HepG2 (cell line): ENCODE data around the gene SEMA3B. TPM values are rescaled to one million over a fixed set of nuclear protein-coding genes. Genes with fewer than 3 reads are reported as not detected.

Source experiments
- BRF2 ChIP-seq: sonication (generic); formaldehyde crosslinking; IDR thresholded peaks from 2 replicates; pipeline ENCODE4 v1.8.1; 2022; ENCODE audit warnings: mild to moderate bottlenecking, missing genetic modification reagents
- CC2D1A ChIP-seq: sonication (generic); formaldehyde crosslinking; IDR thresholded peaks from 2 replicates; pipeline ENCODE4 v1.8.1; 2023; ENCODE audit warnings: mild to moderate bottlenecking, missing genetic modification reagents
- DPF2 ChIP-seq: sonication (generic); formaldehyde crosslinking; IDR thresholded peaks from 2 replicates; pipeline ENCODE4 v1.4.0; 2020; ENCODE audit warnings: mild to moderate bottlenecking, low read depth, missing genetic modification reagents, borderline replicate concordance
- ETV5 ChIP-seq: IDR thresholded peaks from 2 replicates; pipeline ENCODE4 v1.6.1; 2018; ENCODE audit warnings: missing biosample characterization, missing genetic modification reagents, inconsistent platforms, borderline replicate concordance
- MAZ ChIP-seq, 2 experiments: sonication (generic) in 1 of 2; formaldehyde crosslinking in 1 of 2; IDR thresholded peaks; 2 replicates each; pipeline versions ENCODE4 v1.5.0 to v1.6.1; 2012 to 2020; ENCODE audit warnings: low read depth in 2 of 2, mild to moderate bottlenecking in 2 of 2, borderline replicate concordance in 1 of 2, improper control_type of control experiment in 1 of 2, low read length in 1 of 2, missing genetic modification reagents in 1 of 2, moderate library complexity in 1 of 2
- PTBP1 ChIP-seq: fragments of 200-400 bp; formaldehyde crosslinking; IDR thresholded peaks from 2 replicates; pipeline ENCODE4 v1.6.1; 2018; ENCODE audit warnings: low read length, low read depth; ENCODE audit not compliant: poor library complexity, severe bottlenecking
- RARG ChIP-seq: sonication (generic); formaldehyde crosslinking; IDR thresholded peaks from 2 replicates; pipeline ENCODE4 v1.4.0; 2020; ENCODE audit warnings: low read depth, mild to moderate bottlenecking, missing genetic modification reagents
- SPEN ChIP-seq: sonication (generic); formaldehyde crosslinking; IDR thresholded peaks from 2 replicates; pipeline ENCODE4 v1.5.1; 2020; ENCODE audit warnings: low read depth, mild to moderate bottlenecking, missing genetic modification reagents
- STAT5B ChIP-seq: sonication (generic); formaldehyde crosslinking; IDR thresholded peaks from 2 replicates; pipeline ENCODE4 v1.4.0; 2020; ENCODE audit warnings: missing genetic modification reagents
- ZBTB43 ChIP-seq: sonication (generic); formaldehyde crosslinking; conservative IDR thresholded peaks from 2 replicates; pipeline ENCODE4 v1.4.0; 2020; ENCODE audit warnings: missing genetic modification reagents
- ZEB1 ChIP-seq: IDR thresholded peaks from 2 replicates; pipeline ENCODE4 v1.6.1; 2012; ENCODE audit warnings: mild to moderate bottlenecking, low read depth, inconsistent platforms; ENCODE audit not compliant: insufficient replicate concordance
- ZFP36L2 ChIP-seq: sonication (generic); formaldehyde crosslinking; IDR thresholded peaks from 2 replicates; pipeline ENCODE4 v1.4.0; 2020; ENCODE audit warnings: missing genetic modification reagents
- ZKSCAN5 ChIP-seq: sonication (generic); formaldehyde crosslinking; IDR thresholded peaks from 2 replicates; pipeline ENCODE4 v1.5.1; 2020; ENCODE audit warnings: mild to moderate bottlenecking, missing genetic modification reagents
- ZMYM4 ChIP-seq: sonication (generic); formaldehyde crosslinking; IDR thresholded peaks from 2 replicates; pipeline ENCODE4 v1.8.1; 2023; ENCODE audit warnings: mild to moderate bottlenecking, missing genetic modification reagents
- ZNF580 ChIP-seq: IDR thresholded peaks from 2 replicates; pipeline ENCODE4 v1.6.1; 2016; ENCODE audit warnings: low read depth, borderline replicate concordance
- polyA plus RNA-seq, 8 experiments: library from polyadenylated mRNA; depleted of rRNA in 3 of 8; stranded (reverse) in 7 of 8; unstranded in 1 of 8; fragments of >200 nt; fragmentation: Illumina TruSeq in 4 of 8; extraction: Trizol in 4 of 8; gene quantifications; 2 replicates each; pipeline versions ENCODE4 v1.2.1 to v1.2.3, GENCODE V29; 2011 to 2016; ENCODE audit warnings: low read depth in 4 of 8, missing spikeins in 1 of 8, mixed read lengths in 1 of 8; ENCODE audit not compliant: insufficient read depth in 1 of 8
- total RNA-seq, 5 experiments: library from RNA; depleted of rRNA; stranded (reverse); fragments of >200 nt; fragmentation: Illumina TruSeq; extraction: Trizol; gene quantifications; 2 replicates each; pipeline ENCODE4 v1.2.3, GENCODE V29; 2016; ENCODE audit warnings: low read depth in 1 of 5
- TF ChIP-seq, protein P1 (sequence below): sonication (generic); formaldehyde crosslinking; conservative IDR thresholded peaks from 2 replicates; pipeline ENCODE4 v1.4.0; 2020; ENCODE audit warnings: missing genetic modification reagents
- TF ChIP-seq, protein P2 (sequence below): sonication (generic); formaldehyde crosslinking; IDR thresholded peaks from 2 replicates; pipeline ENCODE4 v1.5.1; 2020; ENCODE audit warnings: missing genetic modification reagents, mild to moderate bottlenecking, borderline replicate concordance

The SEMA3B gene
- total and polyA plus RNA-seq, 2 of the 13 experiments (the other 11 are each of a cell fraction or from before 2014, with no cell fraction given), result 93.2 to 158 TPM

DNA sequence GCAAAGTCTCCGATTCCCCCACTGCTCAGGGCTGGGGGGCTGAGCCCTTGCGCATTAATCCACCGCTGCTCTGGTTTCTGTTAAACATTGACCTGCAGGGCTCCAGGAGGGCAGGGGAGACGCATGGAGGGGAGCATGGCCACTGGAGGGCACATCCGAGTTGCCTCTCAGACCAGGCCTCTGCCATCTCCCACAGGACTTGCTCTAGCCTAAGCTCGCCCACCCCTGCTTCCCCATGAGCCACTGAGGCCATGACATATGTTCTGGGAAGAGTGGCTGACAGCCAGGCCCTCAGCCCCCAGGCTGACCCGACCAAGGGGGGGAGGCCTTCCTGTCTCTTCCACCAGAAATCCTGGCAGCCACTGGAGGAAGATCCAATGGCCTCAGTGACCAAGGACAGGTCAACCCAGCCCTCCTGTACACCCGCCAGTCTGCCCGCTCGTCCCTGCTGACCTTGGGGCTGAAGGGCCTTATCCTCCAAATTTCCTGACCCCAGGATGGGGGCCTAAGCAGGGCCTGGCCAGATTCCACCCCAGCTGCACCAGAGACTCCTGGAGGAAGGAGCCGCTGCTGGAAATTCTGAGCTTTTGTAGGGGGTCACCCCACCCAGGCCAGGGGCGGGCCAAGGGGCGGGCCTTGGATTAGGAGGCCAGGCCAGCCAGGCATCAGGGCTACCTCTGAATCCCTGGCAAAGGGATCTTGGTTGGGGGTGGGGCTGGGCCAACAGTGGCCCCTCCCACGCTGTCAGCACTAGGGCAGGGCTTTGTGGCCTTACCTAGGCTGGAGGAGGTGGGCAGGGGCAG, 34.3 kb downstream of the SEMA3B start, which contains the start of gene HYAL1 (continued):
- TF ChIP-seq BRF2 (CRISPR knock-in tag) (peak; percentile 91; the same call in 1 of the 2 replicates), ZEB1 (no peak), MAZ (IDR thresholded peaks at IDR 0.05; ENCODE audit: borderline replicate concordance, low read depth, low read length) (peak; percentile 79), MAZ (CRISPR knock-in tag; IDR thresholded peaks at IDR 0.05; ENCODE audit: low read depth) (peak; percentile 88), ZMYM4 (CRISPR knock-in tag) (peak; percentile 53; the same call in 1 of the 2 replicates), DPF2 (CRISPR knock-in tag) (no peak), ZKSCAN5 (CRISPR knock-in tag) (no peak), RARG (CRISPR knock-in tag) (no peak), STAT5B (CRISPR knock-in tag) (no peak), PTBP1 (peak; percentile 68), ZBTB43 (CRISPR knock-in tag) (no peak), CC2D1A (CRISPR knock-in tag) (0 out of 2 replicates have a peak, but pooled peaks have one; percentile 82), SPEN (CRISPR knock-in tag) (no peak; the same call in none of the 2 replicates), ETV5 (CRISPR knock-in tag) (no peak; the same call in 1 of the 2 replicates), ZNF580 (CRISPR knock-in tag) (0 out of 2 replicates have a peak, but pooled peaks have one; percentile 12), ZFP36L2 (no peak)
- TF ChIP-seq, protein P1, sequence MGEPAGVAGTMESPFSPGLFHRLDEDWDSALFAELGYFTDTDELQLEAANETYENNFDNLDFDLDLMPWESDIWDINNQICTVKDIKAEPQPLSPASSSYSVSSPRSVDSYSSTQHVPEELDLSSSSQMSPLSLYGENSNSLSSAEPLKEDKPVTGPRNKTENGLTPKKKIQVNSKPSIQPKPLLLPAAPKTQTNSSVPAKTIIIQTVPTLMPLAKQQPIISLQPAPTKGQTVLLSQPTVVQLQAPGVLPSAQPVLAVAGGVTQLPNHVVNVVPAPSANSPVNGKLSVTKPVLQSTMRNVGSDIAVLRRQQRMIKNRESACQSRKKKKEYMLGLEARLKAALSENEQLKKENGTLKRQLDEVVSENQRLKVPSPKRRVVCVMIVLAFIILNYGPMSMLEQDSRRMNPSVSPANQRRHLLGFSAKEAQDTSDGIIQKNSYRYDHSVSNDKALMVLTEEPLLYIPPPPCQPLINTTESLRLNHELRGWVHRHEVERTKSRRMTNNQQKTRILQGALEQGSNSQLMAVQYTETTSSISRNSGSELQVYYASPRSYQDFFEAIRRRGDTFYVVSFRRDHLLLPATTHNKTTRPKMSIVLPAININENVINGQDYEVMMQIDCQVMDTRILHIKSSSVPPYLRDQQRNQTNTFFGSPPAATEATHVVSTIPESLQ, result no peak
- TF ChIP-seq, protein P2, sequence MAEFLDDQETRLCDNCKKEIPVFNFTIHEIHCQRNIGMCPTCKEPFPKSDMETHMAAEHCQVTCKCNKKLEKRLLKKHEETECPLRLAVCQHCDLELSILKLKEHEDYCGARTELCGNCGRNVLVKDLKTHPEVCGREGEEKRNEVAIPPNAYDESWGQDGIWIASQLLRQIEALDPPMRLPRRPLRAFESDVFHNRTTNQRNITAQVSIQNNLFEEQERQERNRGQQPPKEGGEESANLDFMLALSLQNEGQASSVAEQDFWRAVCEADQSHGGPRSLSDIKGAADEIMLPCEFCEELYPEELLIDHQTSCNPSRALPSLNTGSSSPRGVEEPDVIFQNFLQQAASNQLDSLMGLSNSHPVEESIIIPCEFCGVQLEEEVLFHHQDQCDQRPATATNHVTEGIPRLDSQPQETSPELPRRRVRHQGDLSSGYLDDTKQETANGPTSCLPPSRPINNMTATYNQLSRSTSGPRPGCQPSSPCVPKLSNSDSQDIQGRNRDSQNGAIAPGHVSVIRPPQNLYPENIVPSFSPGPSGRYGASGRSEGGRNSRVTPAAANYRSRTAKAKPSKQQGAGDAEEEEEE (CRISPR knock-in tag), result no peak
